ENCODE measurements around the gene MICAL1. TPM values are rescaled to one million over a fixed set of nuclear protein-coding genes. Genes with fewer than 3 reads are reported as not detected.

MICAL1 gene
- polyA plus RNA-seq, 1 donor from 2014 or later, result 54.2 TPM

- no peaks in the 10 kb centered on the region for H3K27me3 ChIP-seq (ENCODE audit: insufficient read depth, low read depth, low read length)
- no peaks in the 10 kb centered on the region for H3K9me2 ChIP-seq (ENCODE audit: insufficient read depth, low read length)
- no peak overlapping the region for H2AFZ ChIP-seq (ENCODE audit: low read depth, low read length)
- TF ChIP-seq TAF1 (IDR thresholded peaks at IDR 0.05; ENCODE audit: low read depth) (no peak), CTCF (IDR thresholded peaks at IDR 0.05; ENCODE audit: poor library complexity, severe bottlenecking) (no peak), POLR2AphosphoS5 (IDR thresholded peaks at IDR 0.05) (no peak), SMC3 (conservative IDR thresholded peaks at IDR 0.05; ENCODE audit: poor library complexity) (no peak), MXI1 (conservative IDR thresholded peaks at IDR 0.05; ENCODE audit: poor library complexity, severe bottlenecking) (no peak), RAD21 (conservative IDR thresholded peaks at IDR 0.05) (no peak), EZH2 (IDR thresholded peaks at IDR 0.05; ENCODE audit: borderline replicate concordance, insufficient read depth, low read length, poor library complexity, severe bottlenecking) (no peak), EP300 (conservative IDR thresholded peaks at IDR 0.05; ENCODE audit: poor library complexity, severe bottlenecking) (no peak)
- TF ChIP-seq, protein P1, sequence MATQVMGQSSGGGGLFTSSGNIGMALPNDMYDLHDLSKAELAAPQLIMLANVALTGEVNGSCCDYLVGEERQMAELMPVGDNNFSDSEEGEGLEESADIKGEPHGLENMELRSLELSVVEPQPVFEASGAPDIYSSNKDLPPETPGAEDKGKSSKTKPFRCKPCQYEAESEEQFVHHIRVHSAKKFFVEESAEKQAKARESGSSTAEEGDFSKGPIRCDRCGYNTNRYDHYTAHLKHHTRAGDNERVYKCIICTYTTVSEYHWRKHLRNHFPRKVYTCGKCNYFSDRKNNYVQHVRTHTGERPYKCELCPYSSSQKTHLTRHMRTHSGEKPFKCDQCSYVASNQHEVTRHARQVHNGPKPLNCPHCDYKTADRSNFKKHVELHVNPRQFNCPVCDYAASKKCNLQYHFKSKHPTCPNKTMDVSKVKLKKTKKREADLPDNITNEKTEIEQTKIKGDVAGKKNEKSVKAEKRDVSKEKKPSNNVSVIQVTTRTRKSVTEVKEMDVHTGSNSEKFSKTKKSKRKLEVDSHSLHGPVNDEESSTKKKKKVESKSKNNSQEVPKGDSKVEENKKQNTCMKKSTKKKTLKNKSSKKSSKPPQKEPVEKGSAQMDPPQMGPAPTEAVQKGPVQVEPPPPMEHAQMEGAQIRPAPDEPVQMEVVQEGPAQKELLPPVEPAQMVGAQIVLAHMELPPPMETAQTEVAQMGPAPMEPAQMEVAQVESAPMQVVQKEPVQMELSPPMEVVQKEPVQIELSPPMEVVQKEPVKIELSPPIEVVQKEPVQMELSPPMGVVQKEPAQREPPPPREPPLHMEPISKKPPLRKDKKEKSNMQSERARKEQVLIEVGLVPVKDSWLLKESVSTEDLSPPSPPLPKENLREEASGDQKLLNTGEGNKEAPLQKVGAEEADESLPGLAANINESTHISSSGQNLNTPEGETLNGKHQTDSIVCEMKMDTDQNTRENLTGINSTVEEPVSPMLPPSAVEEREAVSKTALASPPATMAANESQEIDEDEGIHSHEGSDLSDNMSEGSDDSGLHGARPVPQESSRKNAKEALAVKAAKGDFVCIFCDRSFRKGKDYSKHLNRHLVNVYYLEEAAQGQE (IDR thresholded peaks at IDR 0.05; ENCODE audit: borderline replicate concordance), result no peak
- H3K9ac ChIP-seq (ENCODE audit: low read length), result no peak overlapping the region
- no peak overlapping the region for H3K4me2 ChIP-seq (ENCODE audit: low read length)
- peaks cover 5% of the 10 kb centered on the region for H3K36me3 ChIP-seq (ENCODE audit: insufficient read depth, low read length)
- peaks cover 8% of the 10 kb centered on the region for H3K79me2 ChIP-seq (replicated peaks; ENCODE audit: insufficient read depth, low read length)
- H3K4me3 ChIP-seq (ENCODE audit: low read length), result no peak overlapping the region
- no peaks in the 10 kb centered on the region for H3F3A ChIP-seq (ENCODE audit: insufficient read depth, low read length, poor library complexity, severe bottlenecking)
- no peak overlapping the region for H3K27ac ChIP-seq (ENCODE audit: low read length)
- no peaks in the 10 kb centered on the region for H3K9me3 ChIP-seq (ENCODE audit: low read length)
- H4K20me1 ChIP-seq (ENCODE audit: insufficient read depth), result no peaks in the 10 kb centered on the region
Measured at GRCh38 chr6:109449795-109450673, 5.5 kb downstream of the MICAL1 start.

DNA sequence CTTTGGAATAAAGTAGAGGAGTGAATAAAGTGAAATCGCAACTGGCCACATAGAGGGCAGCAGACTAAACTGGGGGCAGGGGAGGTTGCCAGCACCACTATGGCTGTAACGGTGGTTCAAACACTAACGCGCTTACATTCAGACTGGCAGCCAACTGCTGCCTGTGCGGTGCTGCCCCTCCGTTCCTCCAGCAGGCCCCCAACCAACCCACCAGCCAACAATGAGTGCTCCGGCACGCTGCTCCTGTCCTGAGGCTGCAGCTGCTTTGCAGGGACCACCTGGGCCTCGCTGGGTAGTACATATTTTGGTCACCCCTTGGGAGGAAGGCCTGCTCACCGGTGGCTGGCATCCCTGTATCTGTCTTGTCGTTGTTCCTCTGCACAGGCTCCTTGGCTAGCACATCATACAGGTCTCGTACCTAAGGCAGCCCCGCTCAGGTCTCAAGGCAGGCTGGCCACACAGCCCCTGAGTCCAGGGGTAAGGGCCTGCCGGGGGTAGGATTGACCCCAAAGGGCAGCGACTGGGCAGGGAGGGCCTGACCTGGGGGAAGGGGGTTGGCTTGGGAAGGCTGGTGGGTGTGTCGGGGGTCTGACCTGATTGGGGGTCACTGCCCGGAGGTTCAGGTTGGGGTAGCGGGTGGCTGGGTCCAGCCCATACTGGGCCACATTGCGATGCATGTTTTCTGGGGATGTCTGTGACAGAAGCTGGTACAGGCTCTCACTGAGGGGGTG, 6.3 kb downstream of the MICAL1 start:
- Histone ChIP-seq H3K4me2 (ENCODE audit: low read length) (no peak overlapping the region), H3K4me3 (ENCODE audit: low read length) (no peak overlapping the region), H3K9ac (ENCODE audit: low read length) (no peak overlapping the region), H3K36me3 (ENCODE audit: insufficient read depth, low read length) (peaks cover 5% of the 10 kb centered on the region), H2AFZ (ENCODE audit: low read depth, low read length) (no peak overlapping the region), H3F3A (ENCODE audit: insufficient read depth, low read length, poor library complexity, severe bottlenecking) (no peaks in the 10 kb centered on the region), H3K27ac (ENCODE audit: low read length) (no peak overlapping the region), H3K27me3 (ENCODE audit: insufficient read depth, low read depth, low read length) (no peaks in the 10 kb centered on the region), H3K79me2 (replicated peaks; ENCODE audit: insufficient read depth, low read length) (peaks cover 3% of the 10 kb centered on the region), H4K20me1 (ENCODE audit: insufficient read depth) (no peaks in the 10 kb centered on the region), H3K9me2 (ENCODE audit: insufficient read depth, low read length) (no peaks in the 10 kb centered on the region), H3K9me3 (ENCODE audit: low read length) (no peaks in the 10 kb centered on the region)
- no peak for TF ChIP-seq POLR2AphosphoS5 (IDR thresholded peaks at IDR 0.05)
- TF ChIP-seq CTCF (IDR thresholded peaks at IDR 0.05; ENCODE audit: poor library complexity, severe bottlenecking), result no peak
- TF ChIP-seq SMC3 (conservative IDR thresholded peaks at IDR 0.05; ENCODE audit: poor library complexity), result no peak
- TF ChIP-seq EP300 (conservative IDR thresholded peaks at IDR 0.05; ENCODE audit: poor library complexity, severe bottlenecking), result no peak
- TF ChIP-seq RAD21 (conservative IDR thresholded peaks at IDR 0.05), result no peak
- TF ChIP-seq MXI1 (conservative IDR thresholded peaks at IDR 0.05; ENCODE audit: poor library complexity, severe bottlenecking), result no peak
- no peak for TF ChIP-seq TAF1 (IDR thresholded peaks at IDR 0.05; ENCODE audit: low read depth)
- TF ChIP-seq, protein P1 (IDR thresholded peaks at IDR 0.05; ENCODE audit: borderline replicate concordance), result no peak
- no peak for TF ChIP-seq EZH2 (IDR thresholded peaks at IDR 0.05; ENCODE audit: borderline replicate concordance, insufficient read depth, low read length, poor library complexity, severe bottlenecking)

Data from neural cell (in vitro differentiated cells).